Measurements from ENCODE around the gene PPP1R1C. TPM values are rescaled to one million over a fixed set of nuclear protein-coding genes. Genes with fewer than 3 reads are reported as not detected.
A peak's percentile ranks its signal among the peaks of the same experiment; 100 is the strongest.

PPP1R1C gene
- total RNA-seq, 4 donors from 2014 or later = 0.87 to 8.8 (median 4.1) TPM

DNA sequence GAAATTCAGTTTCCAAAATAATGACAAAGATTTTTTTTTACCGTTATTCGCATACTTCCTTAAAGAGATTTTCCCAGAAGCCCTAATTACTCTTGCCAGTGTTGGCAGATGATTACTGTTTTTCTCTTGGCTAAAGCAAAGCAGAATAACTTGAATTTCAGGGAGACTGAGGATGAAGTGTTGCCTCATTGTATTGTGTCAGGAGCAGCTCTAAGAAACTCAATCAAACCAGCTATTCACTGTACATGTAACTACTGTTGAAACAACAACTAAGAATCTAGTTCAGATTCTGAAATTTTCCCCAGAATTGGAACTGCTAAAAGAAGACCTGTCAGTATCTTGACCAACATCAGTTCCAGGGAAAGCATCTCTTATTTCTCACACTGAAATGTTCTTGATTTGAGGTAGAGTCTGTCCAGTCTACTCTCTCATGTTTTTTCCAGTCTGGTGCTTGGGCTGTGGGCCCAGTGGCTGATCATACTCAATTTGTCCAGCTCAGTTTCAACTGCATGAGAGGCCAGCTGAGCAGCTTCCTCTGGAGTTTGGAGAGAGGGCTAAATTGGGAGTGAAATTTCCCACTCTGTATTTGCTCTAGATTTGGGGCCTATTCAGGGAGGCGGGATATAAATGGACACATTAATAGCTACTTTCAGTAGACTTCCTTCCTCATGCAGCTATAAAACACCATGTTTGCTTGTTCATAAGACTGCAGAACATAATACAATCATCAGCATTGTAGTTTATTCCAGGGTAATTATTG, 78.5 kb downstream of the PPP1R1C start:
- TF ChIP-seq, protein P1, sequence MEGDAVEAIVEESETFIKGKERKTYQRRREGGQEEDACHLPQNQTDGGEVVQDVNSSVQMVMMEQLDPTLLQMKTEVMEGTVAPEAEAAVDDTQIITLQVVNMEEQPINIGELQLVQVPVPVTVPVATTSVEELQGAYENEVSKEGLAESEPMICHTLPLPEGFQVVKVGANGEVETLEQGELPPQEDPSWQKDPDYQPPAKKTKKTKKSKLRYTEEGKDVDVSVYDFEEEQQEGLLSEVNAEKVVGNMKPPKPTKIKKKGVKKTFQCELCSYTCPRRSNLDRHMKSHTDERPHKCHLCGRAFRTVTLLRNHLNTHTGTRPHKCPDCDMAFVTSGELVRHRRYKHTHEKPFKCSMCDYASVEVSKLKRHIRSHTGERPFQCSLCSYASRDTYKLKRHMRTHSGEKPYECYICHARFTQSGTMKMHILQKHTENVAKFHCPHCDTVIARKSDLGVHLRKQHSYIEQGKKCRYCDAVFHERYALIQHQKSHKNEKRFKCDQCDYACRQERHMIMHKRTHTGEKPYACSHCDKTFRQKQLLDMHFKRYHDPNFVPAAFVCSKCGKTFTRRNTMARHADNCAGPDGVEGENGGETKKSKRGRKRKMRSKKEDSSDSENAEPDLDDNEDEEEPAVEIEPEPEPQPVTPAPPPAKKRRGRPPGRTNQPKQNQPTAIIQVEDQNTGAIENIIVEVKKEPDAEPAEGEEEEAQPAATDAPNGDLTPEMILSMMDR (IDR thresholded peaks at IDR 0.05) = no peak
- TF ChIP-seq POLR2A (IDR thresholded peaks at IDR 0.05) (no peak), EP300 (IDR thresholded peaks at IDR 0.05) (no peak)
- 39% methylated on average over 3 of the region's 3 CpGs for WGBS, 2 donors
- H3K27ac ChIP-seq = peak overlapping the region in 3 of 4 donors; percentile 31 to 68 (median 55)
- H3K4me3 ChIP-seq = no peak overlapping the region
- H3K27me3 ChIP-seq = no peaks in the 10 kb centered on the region
- no peaks in the 10 kb centered on the region for H3K9me3 ChIP-seq
- H3K4me1 ChIP-seq = peaks cover 0 to 48% (median 11%) of the 10 kb centered on the region in 4 donors
- DNase-seq (ENCODE audit: low spot score in 2 of 2) = no peak
- no peaks in the 10 kb centered on the region for H3K36me3 ChIP-seq

DNA sequence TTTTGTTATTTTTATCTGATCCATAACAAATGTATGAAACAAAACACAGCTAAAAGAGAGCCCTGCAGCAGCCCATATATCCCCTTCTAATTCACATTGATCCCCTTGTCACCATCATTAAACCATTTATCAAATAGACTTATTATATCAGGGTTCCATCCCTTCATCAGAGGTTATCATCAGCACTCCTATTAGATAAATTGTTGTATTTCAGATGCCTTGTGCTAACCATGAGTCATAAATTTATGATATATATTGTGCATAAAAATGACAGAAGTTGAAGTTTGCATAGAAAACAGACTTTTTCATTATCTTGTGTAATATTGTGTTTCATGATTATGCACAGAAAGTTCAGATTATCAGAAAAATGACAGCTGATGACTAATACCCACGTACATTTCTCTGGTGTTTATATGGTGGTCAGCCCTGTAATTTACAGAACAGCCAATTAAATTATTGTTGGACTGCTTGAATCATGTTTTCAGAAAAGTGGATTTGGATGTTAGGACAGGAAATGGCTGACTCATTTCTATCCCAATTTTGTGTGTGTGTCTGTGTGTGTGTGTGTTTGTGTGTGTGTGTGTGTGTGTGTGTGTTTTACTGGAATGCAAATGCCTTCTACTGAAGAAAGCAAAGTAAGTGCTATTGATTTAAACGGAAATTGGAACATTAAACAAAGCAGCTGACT, 80.9 kb downstream of the PPP1R1C start:
- TF ChIP-seq, protein P1 (IDR thresholded peaks at IDR 0.05) = no peak
- TF ChIP-seq EP300 (IDR thresholded peaks at IDR 0.05) (no peak), POLR2A (IDR thresholded peaks at IDR 0.05) (no peak)
- DNase-seq (ENCODE audit: low spot score in 2 of 2) = no peak
- WGBS, 2 donors = 29 to 35% methylated on average over 2 of the region's 2 CpGs
- H3K4me3 ChIP-seq = no peak overlapping the region
- peak overlapping the region in 1 of 4 donors; percentile 68 for H3K27ac ChIP-seq
- H3K4me1 ChIP-seq = peaks cover 0 to 55% (median 11%) of the 10 kb centered on the region in 4 donors
- no peaks in the 10 kb centered on the region for H3K36me3 ChIP-seq
- H3K9me3 ChIP-seq = no peaks in the 10 kb centered on the region
- H3K27me3 ChIP-seq = no peaks in the 10 kb centered on the region

DNA sequence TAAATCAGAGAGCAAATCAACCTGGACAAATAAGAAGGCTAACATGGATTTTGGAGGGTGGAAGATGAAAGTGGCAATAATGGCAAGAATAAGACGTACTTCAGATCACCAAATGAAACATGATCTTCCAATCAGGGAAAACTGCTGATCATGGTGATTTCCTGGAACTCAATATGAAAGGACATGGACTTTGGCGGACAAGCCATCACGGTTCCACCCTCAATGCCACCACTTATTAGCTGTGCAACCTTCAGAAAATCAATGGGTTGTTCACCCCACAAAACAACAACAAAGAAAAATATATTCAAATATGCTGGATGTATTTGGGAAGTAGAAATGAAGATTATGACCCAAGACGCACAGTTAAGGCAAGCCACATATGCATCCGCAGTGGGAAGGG, 81.7 kb downstream of the PPP1R1C start:
- H3K27me3 ChIP-seq = no peaks in the 10 kb centered on the region
- peak overlapping the region in 1 of 4 donors; percentile 68 for H3K27ac ChIP-seq
- no peaks in the 10 kb centered on the region for H3K9me3 ChIP-seq
- DNase-seq (ENCODE audit: low spot score in 2 of 2) = no peak
- TF ChIP-seq, protein P1 (IDR thresholded peaks at IDR 0.05) = no peak
- TF ChIP-seq EP300 (IDR thresholded peaks at IDR 0.05) (no peak), POLR2A (IDR thresholded peaks at IDR 0.05) (no peak)
- H3K36me3 ChIP-seq = no peaks in the 10 kb centered on the region
- peaks cover 0 to 55% (median 11%) of the 10 kb centered on the region in 4 donors for H3K4me1 ChIP-seq
- WGBS, 2 donors = 92 to 93% methylated on average over 5 of the region's 5 CpGs
- H3K4me3 ChIP-seq = no peak overlapping the region

DNA sequence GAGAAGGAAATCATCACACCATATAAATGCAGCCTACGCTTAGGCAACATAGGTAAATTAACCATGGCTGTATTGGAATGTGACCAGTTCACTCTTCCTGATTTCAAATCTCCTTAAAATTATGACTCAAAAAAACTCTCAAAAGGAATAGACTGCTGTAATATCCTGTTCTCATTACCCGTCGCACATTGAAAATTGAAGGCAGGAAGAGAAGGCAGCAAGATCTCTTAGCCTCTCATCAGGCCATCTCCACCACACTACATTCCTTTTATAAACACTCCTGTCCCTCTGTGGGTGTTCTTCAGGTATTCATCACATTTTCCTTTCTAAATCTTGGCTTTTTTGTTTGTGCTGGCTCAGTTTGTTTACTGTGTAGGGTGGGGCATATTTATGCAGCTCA, 83.2 kb downstream of the PPP1R1C start:
- no peaks in the 10 kb centered on the region for H3K27me3 ChIP-seq
- no peaks in the 10 kb centered on the region for H3K9me3 ChIP-seq
- peak overlapping the region in 2 of 4 donors; percentile 47 to 61 for H3K27ac ChIP-seq
- 62 to 66% methylated on average over 3 of the region's 3 CpGs for WGBS, 2 donors
- DNase-seq (ENCODE audit: low spot score in 2 of 2) = no peak
- H3K4me3 ChIP-seq = no peak overlapping the region
- H3K36me3 ChIP-seq = no peaks in the 10 kb centered on the region
- H3K4me1 ChIP-seq = peaks cover 0 to 52% (median 11%) of the 10 kb centered on the region in 4 donors
- TF ChIP-seq, protein P1 (IDR thresholded peaks at IDR 0.05) = no peak
- TF ChIP-seq EP300 (IDR thresholded peaks at IDR 0.05) (no peak), POLR2A (IDR thresholded peaks at IDR 0.05) (no peak)

DNA sequence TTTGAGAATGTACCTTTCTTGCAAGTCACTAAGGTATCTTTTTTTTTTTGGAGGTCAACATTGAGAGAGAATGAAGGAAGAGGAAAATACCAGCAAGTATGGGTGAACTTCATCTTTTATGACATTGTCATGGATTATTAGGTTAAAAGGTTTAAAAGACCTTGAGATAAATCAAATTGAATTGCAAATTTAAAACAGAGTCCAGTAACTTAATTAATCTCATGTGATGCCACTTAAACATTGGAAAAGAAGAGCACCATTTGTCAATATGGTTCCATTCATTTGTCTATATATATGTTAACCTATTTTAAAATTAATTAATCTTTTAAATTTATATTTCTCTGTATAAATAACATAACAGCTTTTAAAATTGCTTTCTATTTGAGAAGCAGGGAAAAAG, 83.8 kb downstream of the PPP1R1C start:
- Histone ChIP-seq H3K9me3 (no peaks in the 10 kb centered on the region), H3K4me1 (peaks cover 0 to 46% (median 8%) of the 10 kb centered on the region in 4 donors), H3K4me3 (no peak overlapping the region), H3K36me3 (no peaks in the 10 kb centered on the region), H3K27ac (no peak overlapping the region), H3K27me3 (no peaks in the 10 kb centered on the region)
- no peak for TF ChIP-seq EP300 (IDR thresholded peaks at IDR 0.05)
- TF ChIP-seq, protein P1 (IDR thresholded peaks at IDR 0.05) = no peak
- TF ChIP-seq POLR2A (IDR thresholded peaks at IDR 0.05) = no peak
- no peak for DNase-seq (ENCODE audit: low spot score in 2 of 2)
